Lower leg skin (tissue), 3 donors: Measurements from ENCODE around the gene FGF2.

Experiments used
- CTCF ChIP-seq, 3 donors: fragments of 450-650 bp; IDR thresholded peaks; one replicate each; pipeline ENCODE4 v1.5.1; 2016; ENCODE audit warnings: antibody characterized with exemption in 3 of 3, mild to moderate bottlenecking in 3 of 3, moderate library complexity in 2 of 3
- POLR2A ChIP-seq, 2 donors: fragments of 450-650 bp; IDR thresholded peaks; one replicate each; pipeline ENCODE4 v1.6.1; 2016 to 2017; ENCODE audit warnings: antibody characterized with exemption in 2 of 2, mild to moderate bottlenecking in 1 of 2, moderate library complexity in 1 of 2

DNA sequence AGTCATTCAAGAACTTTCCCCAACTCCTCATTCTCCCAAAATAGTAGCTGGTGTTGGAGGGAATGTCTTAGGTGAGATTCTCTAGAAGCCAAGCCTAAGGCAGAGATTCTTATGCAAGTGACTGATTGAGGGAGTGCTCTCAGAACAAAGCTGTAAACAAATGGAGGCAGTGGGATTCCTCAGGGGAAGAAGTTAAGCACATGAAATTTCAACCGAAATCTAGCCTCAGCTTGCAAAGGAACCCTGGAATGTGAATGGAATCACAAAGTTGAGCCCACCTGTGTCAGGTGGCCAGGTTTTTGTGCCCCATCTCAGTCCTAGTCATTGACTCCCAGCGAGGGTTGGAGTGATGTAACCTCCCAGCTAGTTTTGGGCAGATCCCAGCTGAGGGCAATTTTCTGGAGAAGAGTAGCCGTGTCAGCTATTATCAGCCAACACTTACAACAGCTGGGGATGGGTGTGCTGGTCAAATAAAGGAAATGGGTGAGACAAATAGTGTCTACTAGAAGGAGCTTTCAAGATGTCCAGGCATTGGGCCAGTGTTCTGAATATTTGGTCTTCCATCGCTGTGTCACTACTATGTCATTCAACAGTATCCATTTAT lies 29.7 kb upstream of the FGF2 start:
- no peak for TF ChIP-seq POLR2A (IDR thresholded peaks at IDR 0.05)
- no peak for TF ChIP-seq CTCF (IDR thresholded peaks at IDR 0.05)
